Central memory CD8-positive, alpha-beta T cell (primary cell): Measurements from ENCODE around the gene TTLL7.
"Not testable (repeated sequence)": the region's sequence is repeated elsewhere in the genome, so short reads cannot be mapped to it uniquely, and the experiment has no call there.

Source experiments
- ATAC-seq: fragments of 150-1000 bp; cut with Tn5 transposase; replicated peaks from 2 replicates; pipeline ENCODE4 v1.10.0; 2022; ENCODE audit warnings: mild to moderate bottlenecking, moderate FRiP score, moderate number of reproducible peaks; ENCODE audit not compliant: poor library complexity, severe bottlenecking; ENCODE audit errors: extremely low read depth
- DNase-seq, 2 donors: peaks; one replicate each; pipeline ENCODE4 v3.0.0; 2021; ENCODE audit warnings: low spot score in 2 of 2
- H3K27ac Mint-ChIP-seq: one replicate; pipeline ENCODE4 v1.8.0; 2022; ENCODE audit warnings: low read depth, mild to moderate bottlenecking, moderate library complexity, mixed read lengths
- H3K27me3 Mint-ChIP-seq: one replicate; pipeline ENCODE4 v1.8.0; 2022; ENCODE audit warnings: mixed read lengths
- H3K36me3 Mint-ChIP-seq: one replicate; pipeline ENCODE4 v1.8.0; 2022; ENCODE audit warnings: mild to moderate bottlenecking, moderate library complexity, mixed read lengths; ENCODE audit not compliant: insufficient read depth
- H3K4me1 Mint-ChIP-seq: one replicate; pipeline ENCODE4 v1.8.0; 2022; ENCODE audit warnings: mixed read lengths
- H3K4me3 Mint-ChIP-seq: one replicate; pipeline ENCODE4 v1.8.0; 2022; ENCODE audit warnings: mild to moderate bottlenecking, moderate library complexity, mixed read lengths
- H3K9me3 Mint-ChIP-seq: one replicate; pipeline ENCODE4 v1.8.0; 2022; ENCODE audit warnings: mixed read lengths

The TTLL7 gene

DNA sequence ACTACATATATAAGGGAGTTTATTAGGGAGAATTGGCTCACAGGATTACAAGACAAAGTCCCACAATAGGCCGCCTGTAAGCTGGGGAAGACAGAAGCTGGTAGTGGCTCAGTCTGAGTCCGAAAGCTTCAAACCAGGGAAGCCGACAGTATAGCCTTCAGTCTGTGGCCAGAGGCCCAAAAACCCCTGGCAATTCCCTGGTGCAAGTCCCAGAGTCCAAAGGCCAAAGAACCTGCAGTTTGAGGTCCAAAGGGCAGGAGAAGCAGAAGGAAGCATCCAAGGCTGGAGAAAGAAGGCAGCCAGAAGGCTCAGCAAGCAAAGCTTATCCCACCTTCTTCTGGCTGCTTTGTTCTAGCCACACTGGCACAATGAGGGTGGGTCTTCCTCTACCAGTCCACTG, 13.9 kb downstream of the TTLL7 start:
- DNase-seq: no peak
- no peaks in the 10 kb centered on the region for H3K9me3 Mint-ChIP-seq
- no peak for ATAC-seq
- H3K4me1 Mint-ChIP-seq: no peaks in the 10 kb centered on the region
- no peak overlapping the region for H3K27ac Mint-ChIP-seq
- H3K27me3 Mint-ChIP-seq: peaks cover 21% of the 10 kb centered on the region
- no peaks in the 10 kb centered on the region for H3K36me3 Mint-ChIP-seq
- no peak overlapping the region for H3K4me3 Mint-ChIP-seq

DNA sequence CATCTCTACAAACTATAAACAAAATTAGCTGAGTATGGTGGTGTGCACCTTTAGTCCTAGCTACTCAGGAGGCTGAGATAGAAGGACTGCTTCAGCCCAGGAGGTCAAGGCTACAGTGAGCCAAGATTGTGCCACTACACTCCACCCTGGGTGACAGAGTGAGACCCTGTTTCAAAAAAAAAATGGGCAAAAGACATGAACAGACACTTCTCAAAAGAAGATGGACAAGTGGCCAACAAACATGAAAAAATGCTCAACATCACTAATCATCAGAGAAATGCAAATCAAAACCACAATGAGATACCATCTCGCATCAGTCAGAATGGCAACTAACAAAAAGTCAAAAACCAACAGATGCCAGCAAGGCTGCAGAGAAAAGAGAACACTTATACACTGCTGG, 15.0 kb downstream of the TTLL7 start:
- DNase-seq, H3K27ac Mint-ChIP-seq, H3K4me1 Mint-ChIP-seq, H3K4me3 Mint-ChIP-seq, H3K9me3 Mint-ChIP-seq, H3K36me3 Mint-ChIP-seq, ATAC-seq: not testable (repeated sequence)
- peaks cover 21% of the 10 kb centered on the region for H3K27me3 Mint-ChIP-seq

- ATAC-seq: no peak
Observed at GRCh38 chr1:83978056-83978455, 20.9 kb downstream of the TTLL7 start.

GRCh38 chr1:83976920-83977319, 22.0 kb downstream of the TTLL7 start:
- Mint-ChIP-seq H3K4me3 (no peak overlapping the region), H3K36me3 (no peaks in the 10 kb centered on the region), H3K27ac (no peak overlapping the region), H3K27me3 (peaks cover 35% of the 10 kb centered on the region), H3K4me1 (no peaks in the 10 kb centered on the region), H3K9me3 (no peaks in the 10 kb centered on the region)
- DNase-seq (no peak), ATAC-seq (no peak)

More at GRCh38 chr1:83978056-83978455, 20.9 kb downstream of the TTLL7 start:
- Mint-ChIP-seq H3K4me3 (no peak overlapping the region), H3K4me1 (no peaks in the 10 kb centered on the region), H3K36me3 (no peaks in the 10 kb centered on the region), H3K27ac (no peak overlapping the region), H3K27me3 (peaks cover 30% of the 10 kb centered on the region), H3K9me3 (no peaks in the 10 kb centered on the region)
- DNase-seq: no peak

DNA sequence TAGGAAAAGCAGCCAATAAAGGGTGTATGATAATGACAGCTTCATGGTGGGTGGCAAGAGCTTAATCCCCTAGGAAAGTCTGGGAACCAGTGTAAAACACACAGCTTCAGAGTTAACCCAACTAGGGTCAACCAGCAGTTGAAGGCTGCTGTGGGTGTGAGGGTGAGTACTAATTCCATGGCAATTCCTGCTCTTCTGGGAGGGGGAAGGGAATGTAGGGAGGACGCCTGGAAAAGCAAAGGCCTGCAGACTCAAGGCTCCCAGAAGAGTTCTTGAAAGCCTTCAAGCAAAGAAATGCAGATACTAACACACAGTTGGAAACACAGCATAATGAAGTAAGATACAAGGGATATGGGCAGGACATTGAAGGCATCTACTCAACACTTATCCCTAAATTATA, 28.1 kb downstream of the TTLL7 start:
- Mint-ChIP-seq H3K4me1 (no peaks in the 10 kb centered on the region), H3K27ac (no peak overlapping the region), H3K36me3 (no peaks in the 10 kb centered on the region), H3K4me3 (no peak overlapping the region), H3K9me3 (no peaks in the 10 kb centered on the region), H3K27me3 (peaks cover 53% of the 10 kb centered on the region)
- ATAC-seq (no peak), DNase-seq (no peak)

DNA sequence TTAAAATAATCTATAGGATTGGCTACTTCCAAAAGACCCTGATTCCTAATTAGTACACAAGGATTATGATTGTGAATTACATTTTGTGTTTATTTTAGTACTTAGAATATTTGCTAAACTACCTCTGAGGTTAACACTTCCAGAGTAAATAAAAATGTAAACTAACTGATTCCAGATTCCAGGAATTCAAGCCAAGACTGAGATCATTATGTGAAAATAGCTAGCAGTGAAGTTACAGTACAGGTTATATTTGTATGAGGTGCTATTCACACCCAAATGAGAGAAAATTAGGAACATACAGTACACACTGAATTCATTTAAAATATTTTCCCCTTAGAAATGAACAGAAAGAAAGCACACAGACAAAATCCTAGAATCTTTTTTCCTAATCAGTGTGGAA, 28.8 kb downstream of the TTLL7 start:
- Mint-ChIP-seq H3K27me3 (peaks cover 55% of the 10 kb centered on the region), H3K4me1 (no peaks in the 10 kb centered on the region), H3K9me3 (no peaks in the 10 kb centered on the region), H3K36me3 (no peaks in the 10 kb centered on the region), H3K27ac (no peak overlapping the region), H3K4me3 (no peak overlapping the region)
- DNase-seq (no peak), ATAC-seq (no peak)

- Mint-ChIP-seq H3K27me3 (peaks cover 39% of the 10 kb centered on the region), H3K27ac (no peak overlapping the region), H3K4me1 (no peaks in the 10 kb centered on the region), H3K9me3 (no peaks in the 10 kb centered on the region), H3K4me3 (no peak overlapping the region), H3K36me3 (no peaks in the 10 kb centered on the region)
- no peak for DNase-seq
- ATAC-seq: no peak
Observed at GRCh38 chr1:83967336-83967735, 31.6 kb downstream of the TTLL7 start.

DNA sequence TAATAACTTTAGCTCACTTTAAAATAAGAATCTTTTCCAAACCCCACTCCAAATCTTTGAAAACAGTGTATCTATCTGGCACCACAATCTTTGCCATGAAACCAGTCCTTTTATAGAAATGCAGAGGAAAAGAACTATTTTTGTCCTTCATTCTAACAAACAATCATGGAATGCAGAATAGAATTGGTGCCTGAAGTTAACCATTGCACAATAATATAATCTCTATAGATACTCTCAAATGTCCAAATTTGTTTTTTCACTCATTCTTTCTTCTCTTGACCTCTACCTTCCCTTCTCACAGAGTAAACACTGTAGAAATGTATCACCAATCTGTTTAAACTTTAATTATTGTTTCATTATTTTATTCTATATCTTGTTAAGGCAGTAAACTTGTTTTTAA, 34.8 kb downstream of the TTLL7 start:
- Mint-ChIP-seq H3K36me3 (no peaks in the 10 kb centered on the region), H3K27me3 (peaks cover 29% of the 10 kb centered on the region), H3K4me1 (no peaks in the 10 kb centered on the region), H3K27ac (no peak overlapping the region), H3K9me3 (no peaks in the 10 kb centered on the region), H3K4me3 (no peak overlapping the region)
- DNase-seq: no peak
- ATAC-seq: no peak

- Mint-ChIP-seq H3K36me3 (no peaks in the 10 kb centered on the region), H3K4me1 (no peaks in the 10 kb centered on the region), H3K4me3 (no peak overlapping the region), H3K27me3 (peaks cover 11% of the 10 kb centered on the region), H3K27ac (no peak overlapping the region), H3K9me3 (no peaks in the 10 kb centered on the region)
- ATAC-seq (no peak), DNase-seq (no peak)
Observed at GRCh38 chr1:83961571-83962295, 37.2 kb downstream of the TTLL7 start.

DNA sequence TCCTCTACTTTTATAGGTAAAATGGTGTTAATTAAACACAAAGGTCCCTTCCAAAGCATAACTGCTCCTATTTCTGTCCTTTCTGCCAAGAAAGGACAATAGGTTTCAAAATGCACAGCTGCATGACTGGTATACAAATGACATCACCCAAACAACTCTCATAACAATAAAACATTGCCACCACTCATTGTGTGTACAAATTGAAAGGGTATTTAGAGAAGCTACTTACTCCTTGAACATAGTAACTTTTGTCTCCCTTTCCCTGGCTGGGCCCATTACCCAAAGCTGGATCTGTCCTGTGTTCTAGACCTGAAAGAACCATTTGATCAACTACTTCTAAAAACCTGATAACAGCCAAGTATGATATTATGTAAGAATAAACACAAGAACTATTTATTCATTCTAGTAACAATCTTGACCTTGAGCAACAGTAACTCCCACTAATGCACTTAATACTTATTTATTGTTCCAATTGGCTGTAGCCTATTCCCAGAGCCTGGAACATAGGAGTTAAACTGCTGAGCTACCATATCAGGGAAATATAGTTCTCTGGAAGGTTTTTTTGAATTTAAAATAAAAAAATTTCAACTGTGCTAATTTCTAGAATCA, 38.2 kb downstream of the TTLL7 start:
- no peaks in the 10 kb centered on the region for H3K4me1 Mint-ChIP-seq
- DNase-seq: no peak
- H3K36me3 Mint-ChIP-seq: peaks cover 4% of the 10 kb centered on the region
- H3K9me3 Mint-ChIP-seq: no peaks in the 10 kb centered on the region
- peaks cover 2% of the 10 kb centered on the region for H3K27me3 Mint-ChIP-seq
- no peak for ATAC-seq
- H3K4me3 Mint-ChIP-seq: no peak overlapping the region
- H3K27ac Mint-ChIP-seq: no peak overlapping the region

DNA sequence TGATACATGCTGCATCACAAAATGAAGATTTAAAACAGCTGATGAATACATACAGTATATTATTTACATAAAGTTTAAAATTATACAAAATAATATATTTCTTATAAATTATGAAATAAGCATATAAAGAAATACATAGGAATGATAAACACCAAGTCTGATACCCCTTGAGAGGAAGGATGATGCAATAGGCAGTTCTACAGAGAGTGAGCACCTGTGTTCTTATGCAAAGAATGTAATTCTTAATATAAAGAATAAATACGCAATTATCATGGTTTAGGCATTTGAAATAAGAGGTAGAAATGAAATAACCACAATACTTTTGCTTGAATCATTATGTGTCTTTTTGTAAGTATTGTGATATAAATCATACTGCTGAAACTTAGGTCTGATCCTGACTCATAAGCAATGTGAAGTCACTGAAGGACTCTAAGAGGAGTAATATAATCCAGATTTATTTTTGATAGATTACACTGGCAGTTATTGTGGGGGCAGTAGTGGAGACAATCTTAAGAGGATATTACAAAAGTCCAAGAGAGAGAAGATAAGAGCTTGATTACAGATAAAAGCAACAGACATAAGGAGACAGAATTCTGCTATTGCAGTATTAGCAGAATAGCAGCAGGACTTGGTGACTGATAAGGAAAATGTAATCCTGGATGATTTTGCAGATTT, 39.0 kb downstream of the TTLL7 start:
- peaks cover 4% of the 10 kb centered on the region for H3K36me3 Mint-ChIP-seq
- H3K4me1 Mint-ChIP-seq: no peaks in the 10 kb centered on the region
- DNase-seq (no peak), ATAC-seq (no peak)
- H3K9me3 Mint-ChIP-seq: no peaks in the 10 kb centered on the region
- H3K27me3 Mint-ChIP-seq: peaks cover 6% of the 10 kb centered on the region
- no peak overlapping the region for H3K27ac Mint-ChIP-seq
- H3K4me3 Mint-ChIP-seq: no peak overlapping the region

DNA sequence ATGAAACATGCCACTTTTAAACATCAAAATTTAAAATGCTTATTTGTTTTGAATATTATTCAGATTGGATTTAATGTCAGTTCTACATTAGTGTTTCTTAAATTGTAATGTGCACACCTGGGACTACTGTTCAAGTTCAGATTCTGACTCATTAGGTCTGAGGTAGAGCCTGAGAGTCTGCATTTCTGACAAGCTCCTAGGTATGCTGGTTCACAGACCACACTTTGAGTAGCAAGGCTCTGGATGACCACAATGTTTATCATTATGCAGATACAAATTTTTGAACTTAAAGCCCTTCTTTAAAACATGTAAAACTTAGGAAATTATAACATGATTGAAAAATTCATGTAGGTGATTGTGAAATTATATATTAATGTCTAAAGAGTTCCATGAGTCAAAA, 40.2 kb downstream of the TTLL7 start:
- no peak for ATAC-seq
- no peaks in the 10 kb centered on the region for H3K4me1 Mint-ChIP-seq
- peaks cover 4% of the 10 kb centered on the region for H3K36me3 Mint-ChIP-seq
- H3K4me3 Mint-ChIP-seq: no peak overlapping the region
- H3K27ac Mint-ChIP-seq: no peak overlapping the region
- H3K9me3 Mint-ChIP-seq: no peaks in the 10 kb centered on the region
- no peak for DNase-seq
- H3K27me3 Mint-ChIP-seq: peaks cover 10% of the 10 kb centered on the region
